KMS-11 (cell line): Measurements from ENCODE around the gene CTBP2.

Experiments
- H2AFZ ChIP-seq: fragments of 200-600 bp; sonication (generic); 2 replicates; pipeline ENCODE4 v1.6.1; 2016; ENCODE audit warnings: antibody characterized with exemption, mixed run types, low read depth
- H3K27ac ChIP-seq: fragments of 200-600 bp; sonication (generic); 2 replicates; pipeline ENCODE4 v1.6.1; 2016; ENCODE audit warnings: mild to moderate bottlenecking, mixed run types
- H3K27me3 ChIP-seq: fragments of 200-600 bp; sonication (generic); 2 replicates; pipeline ENCODE4 v1.6.1; 2017; ENCODE audit warnings: mild to moderate bottlenecking, low read depth, mixed run types, moderate library complexity; ENCODE audit not compliant: insufficient read depth
- H3K36me3 ChIP-seq: fragments of 200-600 bp; sonication (generic); 2 replicates; pipeline ENCODE4 v1.6.1; 2017; ENCODE audit warnings: mild to moderate bottlenecking, mixed run types; ENCODE audit not compliant: insufficient read depth
- H3K4me1 ChIP-seq: fragments of 200-600 bp; sonication (generic); 2 replicates; pipeline ENCODE4 v1.6.1; 2016; ENCODE audit warnings: mild to moderate bottlenecking, low read depth, mixed run types; ENCODE audit not compliant: poor library complexity, severe bottlenecking
- H3K4me2 ChIP-seq: fragments of 200-600 bp; sonication (generic); 2 replicates; pipeline ENCODE4 v1.7.0; 2016; ENCODE audit warnings: mild to moderate bottlenecking, mixed run types
- H3K4me3 ChIP-seq: fragments of 200-600 bp; sonication (generic); IDR thresholded peaks from 2 replicates; pipeline ENCODE4 v1.6.1; 2017; ENCODE audit warnings: low read depth, low read length, mixed read lengths; ENCODE audit not compliant: insufficient read depth
- H3K79me2 ChIP-seq: fragments of 200-600 bp; sonication (generic); 2 replicates; pipeline ENCODE4 v1.6.1; 2016; ENCODE audit warnings: low read depth, mixed run types; ENCODE audit not compliant: insufficient read depth
- H3K9ac ChIP-seq: fragments of 200-600 bp; sonication (generic); 2 replicates; pipeline ENCODE4 v1.6.1; 2016; ENCODE audit warnings: mild to moderate bottlenecking, mixed run types
- H4K20me1 ChIP-seq: fragments of 200-600 bp; sonication (generic); 2 replicates; pipeline ENCODE4 v1.6.1; 2016; ENCODE audit warnings: mild to moderate bottlenecking, mixed run types; ENCODE audit not compliant: insufficient read depth
- CTCF ChIP-seq: fragments of 200-600 bp; sonication (generic); conservative IDR thresholded peaks from 2 replicates; pipeline ENCODE4 v1.6.1; 2017; ENCODE audit warnings: low read depth, mild to moderate bottlenecking, antibody characterized with exemption, low read length, moderate library complexity, mixed read lengths

CTBP2 gene

GRCh38 chr10:125177641-125178640 is 17.6 kb upstream of the CTBP2 start:
- Histone ChIP-seq H3K4me1 (no peaks in the 10 kb centered on the region), H2AFZ (no peak overlapping the region), H3K79me2 (no peaks in the 10 kb centered on the region), H3K4me3 (no peak overlapping the region), H3K36me3 (no peaks in the 10 kb centered on the region), H3K4me2 (no peak overlapping the region), H4K20me1 (no peaks in the 10 kb centered on the region), H3K27me3 (no peaks in the 10 kb centered on the region), H3K27ac (no peak overlapping the region), H3K9ac (no peak overlapping the region)
- no peak for TF ChIP-seq CTCF

GRCh38 chr10:125175807-125176206 is 15.4 kb upstream of the CTBP2 start:
- no peak for TF ChIP-seq CTCF
- H3K9ac ChIP-seq = no peak overlapping the region
- no peaks in the 10 kb centered on the region for H3K36me3 ChIP-seq
- H3K4me3 ChIP-seq = no peak overlapping the region
- H3K79me2 ChIP-seq = no peaks in the 10 kb centered on the region
- H3K27ac ChIP-seq = no peak overlapping the region
- no peaks in the 10 kb centered on the region for H4K20me1 ChIP-seq
- H3K4me2 ChIP-seq = no peak overlapping the region
- H3K4me1 ChIP-seq = no peaks in the 10 kb centered on the region
- H2AFZ ChIP-seq = no peak overlapping the region
- no peaks in the 10 kb centered on the region for H3K27me3 ChIP-seq

- no peak overlapping the region for H3K4me2 ChIP-seq
- TF ChIP-seq CTCF = no peak
- no peaks in the 10 kb centered on the region for H4K20me1 ChIP-seq
- no peak overlapping the region for H2AFZ ChIP-seq
- H3K27ac ChIP-seq = no peak overlapping the region
- no peaks in the 10 kb centered on the region for H3K36me3 ChIP-seq
- H3K27me3 ChIP-seq = no peaks in the 10 kb centered on the region
- no peaks in the 10 kb centered on the region for H3K79me2 ChIP-seq
- H3K9ac ChIP-seq = no peak overlapping the region
- no peaks in the 10 kb centered on the region for H3K4me1 ChIP-seq
- H3K4me3 ChIP-seq = no peak overlapping the region
These were observed 14.0 kb upstream of the CTBP2 start for GRCh38 chr10:125174360-125174759.

- no peaks in the 10 kb centered on the region for H3K79me2 ChIP-seq
- H3K9ac ChIP-seq = no peak overlapping the region
- no peak overlapping the region for H3K27ac ChIP-seq
- no peak overlapping the region for H3K4me2 ChIP-seq
- no peaks in the 10 kb centered on the region for H4K20me1 ChIP-seq
- no peaks in the 10 kb centered on the region for H3K4me1 ChIP-seq
- no peaks in the 10 kb centered on the region for H3K36me3 ChIP-seq
- H2AFZ ChIP-seq = no peak overlapping the region
- TF ChIP-seq CTCF = no peak
- no peak overlapping the region for H3K4me3 ChIP-seq
- H3K27me3 ChIP-seq = no peaks in the 10 kb centered on the region
These were observed 12.3 kb upstream of the CTBP2 start for GRCh38 chr10:125172694-125173093.
